HepG2 (cell line): ENCODE data around the gene TOLLIP. TPM values are rescaled to one million over a fixed set of nuclear protein-coding genes. Genes with fewer than 3 reads are reported as not detected.

ENCODE experiments used
- FOSL1 ChIP-seq: sonication (generic); formaldehyde crosslinking; IDR thresholded peaks from 2 replicates; pipeline ENCODE4 v1.9.0; 2021; ENCODE audit warnings: missing genetic modification reagents, borderline replicate concordance
- FOXA3 ChIP-seq: IDR thresholded peaks from 2 replicates; pipeline ENCODE4 v1.6.1; 2016; ENCODE audit warnings: missing genetic modification reagents, missing compliant biosample characterization
- GATAD2A ChIP-seq: IDR thresholded peaks from 2 replicates; pipeline ENCODE4 v1.6.1; 2016
- GMEB1 ChIP-seq: sonication (generic); formaldehyde crosslinking; IDR thresholded peaks from 2 replicates; pipeline ENCODE4 v1.5.1; 2020; ENCODE audit warnings: missing genetic modification reagents, mild to moderate bottlenecking, borderline replicate concordance
- HMGA1 ChIP-seq: sonication (generic); formaldehyde crosslinking; conservative IDR thresholded peaks from 2 replicates; pipeline ENCODE4 v1.4.0; 2020; ENCODE audit warnings: missing genetic modification reagents
- PLSCR1 ChIP-seq: sonication (generic); formaldehyde crosslinking; IDR thresholded peaks from 2 replicates; pipeline ENCODE4 v1.5.0; 2020; ENCODE audit warnings: missing genetic modification reagents, mild to moderate bottlenecking, borderline replicate concordance
- SETDB1 ChIP-seq: sonication (generic); formaldehyde crosslinking; IDR thresholded peaks from 2 replicates; pipeline ENCODE4 v1.5.1; 2020; ENCODE audit warnings: missing genetic modification reagents, mild to moderate bottlenecking, borderline replicate concordance
- SP4 ChIP-seq: sonication (generic); formaldehyde crosslinking; IDR thresholded peaks from 2 replicates; pipeline ENCODE4 v1.8.1; 2023; ENCODE audit warnings: mild to moderate bottlenecking, missing genetic modification reagents
- ZC3H13 ChIP-seq: sonication (generic); formaldehyde crosslinking; IDR thresholded peaks from 2 replicates; pipeline ENCODE4 v1.8.1; 2023; ENCODE audit warnings: mild to moderate bottlenecking, missing genetic modification reagents, moderate library complexity
- ZGPAT ChIP-seq: IDR thresholded peaks from 2 replicates; pipeline ENCODE4 v1.6.1; 2016; ENCODE audit warnings: mild to moderate bottlenecking
- ZMYM3 ChIP-seq: sonication (generic); formaldehyde crosslinking; IDR thresholded peaks from 2 replicates; pipeline ENCODE4 v1.5.1; 2020; ENCODE audit warnings: mild to moderate bottlenecking, missing genetic modification reagents
- ZNF124 ChIP-seq: sonication (generic); formaldehyde crosslinking; IDR thresholded peaks from 2 replicates; pipeline ENCODE4 v1.4.0; 2020; ENCODE audit warnings: missing genetic modification reagents
- ZNF143 ChIP-seq: sonication (generic); formaldehyde crosslinking; IDR thresholded peaks from 2 replicates; pipeline ENCODE4 v1.4.0; 2020; ENCODE audit warnings: missing genetic modification reagents
- ZNF224 ChIP-seq: sonication (generic); formaldehyde crosslinking; IDR thresholded peaks from 2 replicates; pipeline ENCODE4 v1.5.0; 2020; ENCODE audit warnings: mild to moderate bottlenecking, missing genetic modification reagents
- ZNF275 ChIP-seq: sonication (generic); formaldehyde crosslinking; IDR thresholded peaks from 2 replicates; pipeline ENCODE4 v1.8.0; 2022; ENCODE audit warnings: missing genetic modification reagents, mild to moderate bottlenecking, inconsistent platforms, borderline replicate concordance
- ZNF30 ChIP-seq: sonication (generic); formaldehyde crosslinking; IDR thresholded peaks from 2 replicates; pipeline ENCODE4 v1.5.0; 2020; ENCODE audit warnings: mild to moderate bottlenecking, missing genetic modification reagents
- ZNF335 ChIP-seq: sonication (generic); formaldehyde crosslinking; IDR thresholded peaks from 2 replicates; pipeline ENCODE4 v1.4.0; 2020; ENCODE audit warnings: missing genetic modification reagents
- ZNF768 ChIP-seq: sonication (generic); formaldehyde crosslinking; IDR thresholded peaks from 2 replicates; pipeline ENCODE4 v1.4.0; 2020; ENCODE audit warnings: missing genetic modification reagents
- ZNF784 ChIP-seq: sonication (generic); formaldehyde crosslinking; IDR thresholded peaks from 2 replicates; pipeline ENCODE4 v1.5.1; 2020; ENCODE audit warnings: missing genetic modification reagents, mild to moderate bottlenecking, borderline replicate concordance
- polyA plus RNA-seq, 8 experiments: library from polyadenylated mRNA; depleted of rRNA in 3 of 8; stranded (reverse) in 7 of 8; unstranded in 1 of 8; fragments of >200 nt; fragmentation: Illumina TruSeq in 4 of 8; extraction: Trizol in 4 of 8; gene quantifications; 2 replicates each; pipeline versions ENCODE4 v1.2.1 to v1.2.3, GENCODE V29; 2011 to 2016; ENCODE audit warnings: low read depth in 4 of 8, missing spikeins in 1 of 8, mixed read lengths in 1 of 8; ENCODE audit not compliant: insufficient read depth in 1 of 8
- total RNA-seq, 5 experiments: library from RNA; depleted of rRNA; stranded (reverse); fragments of >200 nt; fragmentation: Illumina TruSeq; extraction: Trizol; gene quantifications; 2 replicates each; pipeline ENCODE4 v1.2.3, GENCODE V29; 2016; ENCODE audit warnings: low read depth in 1 of 5

Gene TOLLIP
- total and polyA plus RNA-seq, 2 of the 13 experiments (the other 11 are each of a cell fraction or from before 2014, with no cell fraction given), result 25.9 to 47.5 TPM

GRCh38 chr11:1262172-1263006, 47.0 kb downstream of the TOLLIP start (continued):
- TF ChIP-seq FOXA3 (0 out of 2 replicates have a peak, but pooled peaks have one; percentile 13), PLSCR1 (CRISPR knock-in tag) (no peak), ZNF143 (no peak), FOSL1 (CRISPR knock-in tag) (no peak), GMEB1 (peak; percentile 51; the same call in 1 of the 2 replicates), ZNF30 (no peak), ZC3H13 (CRISPR knock-in tag) (0 out of 2 replicates have a peak, but pooled peaks have one; percentile 37), ZNF768 (CRISPR knock-in tag) (peak; percentile 58; the same call in 1 of the 2 replicates), SP4 (CRISPR knock-in tag) (peak; percentile 94), ZNF124 (CRISPR knock-in tag) (no peak), ZMYM3 (CRISPR knock-in tag) (no peak), ZNF224 (CRISPR knock-in tag) (no peak), ZNF335 (CRISPR knock-in tag) (peak; percentile 36; the same call in 1 of the 2 replicates), ZNF784 (CRISPR knock-in tag) (no peak), ZNF275 (CRISPR knock-in tag) (0 out of 2 replicates have a peak, but pooled peaks have one; percentile 12), HMGA1 (CRISPR knock-in tag) (no peak), ZGPAT (CRISPR knock-in tag) (peak; percentile 60; the same call in 1 of the 2 replicates), GATAD2A (CRISPR knock-in tag) (peak; percentile 38; the same call in 1 of the 2 replicates), SETDB1 (CRISPR knock-in tag) (no peak)
